C4-2B (cell line): Measurements from ENCODE around the gene P2RY8.

Experiments used
- ZFX ChIP-seq: fragments of 450-650 bp; IDR thresholded peaks from 2 replicates; pipeline ENCODE4 v1.6.1; 2017
- TF ChIP-seq, protein P1 (sequence below): fragments of 450-650 bp; conservative IDR thresholded peaks from 2 replicates; pipeline ENCODE4 v1.5.1; 2017; ENCODE audit warnings: mild to moderate bottlenecking

DNA sequence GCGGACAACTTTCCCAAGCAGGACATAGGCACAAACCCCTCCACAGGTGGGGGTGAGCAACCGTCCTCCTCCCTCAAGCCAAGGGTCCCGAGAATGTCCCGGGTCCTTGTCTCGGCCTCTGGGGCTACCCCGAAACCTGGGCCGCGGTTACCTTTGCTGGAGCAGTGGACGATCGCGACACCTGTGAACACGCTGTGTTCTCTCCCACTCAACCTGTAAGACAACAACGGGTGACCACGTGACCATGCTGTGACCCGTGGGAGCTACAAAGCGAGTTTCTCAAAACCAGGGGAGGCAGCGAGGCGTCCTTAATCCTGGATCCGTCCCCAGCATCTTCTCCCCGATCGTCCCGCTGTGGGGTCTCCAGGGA, 102.1 kb downstream of the P2RY8 start:
- TF ChIP-seq, protein P1, sequence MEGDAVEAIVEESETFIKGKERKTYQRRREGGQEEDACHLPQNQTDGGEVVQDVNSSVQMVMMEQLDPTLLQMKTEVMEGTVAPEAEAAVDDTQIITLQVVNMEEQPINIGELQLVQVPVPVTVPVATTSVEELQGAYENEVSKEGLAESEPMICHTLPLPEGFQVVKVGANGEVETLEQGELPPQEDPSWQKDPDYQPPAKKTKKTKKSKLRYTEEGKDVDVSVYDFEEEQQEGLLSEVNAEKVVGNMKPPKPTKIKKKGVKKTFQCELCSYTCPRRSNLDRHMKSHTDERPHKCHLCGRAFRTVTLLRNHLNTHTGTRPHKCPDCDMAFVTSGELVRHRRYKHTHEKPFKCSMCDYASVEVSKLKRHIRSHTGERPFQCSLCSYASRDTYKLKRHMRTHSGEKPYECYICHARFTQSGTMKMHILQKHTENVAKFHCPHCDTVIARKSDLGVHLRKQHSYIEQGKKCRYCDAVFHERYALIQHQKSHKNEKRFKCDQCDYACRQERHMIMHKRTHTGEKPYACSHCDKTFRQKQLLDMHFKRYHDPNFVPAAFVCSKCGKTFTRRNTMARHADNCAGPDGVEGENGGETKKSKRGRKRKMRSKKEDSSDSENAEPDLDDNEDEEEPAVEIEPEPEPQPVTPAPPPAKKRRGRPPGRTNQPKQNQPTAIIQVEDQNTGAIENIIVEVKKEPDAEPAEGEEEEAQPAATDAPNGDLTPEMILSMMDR, result no peak
- no peak for TF ChIP-seq ZFX
